ENCODE results near the gene U2SURP.
A peak's percentile ranks its signal among the peaks of the same experiment; 100 is the strongest.

The U2SURP gene

DNA sequence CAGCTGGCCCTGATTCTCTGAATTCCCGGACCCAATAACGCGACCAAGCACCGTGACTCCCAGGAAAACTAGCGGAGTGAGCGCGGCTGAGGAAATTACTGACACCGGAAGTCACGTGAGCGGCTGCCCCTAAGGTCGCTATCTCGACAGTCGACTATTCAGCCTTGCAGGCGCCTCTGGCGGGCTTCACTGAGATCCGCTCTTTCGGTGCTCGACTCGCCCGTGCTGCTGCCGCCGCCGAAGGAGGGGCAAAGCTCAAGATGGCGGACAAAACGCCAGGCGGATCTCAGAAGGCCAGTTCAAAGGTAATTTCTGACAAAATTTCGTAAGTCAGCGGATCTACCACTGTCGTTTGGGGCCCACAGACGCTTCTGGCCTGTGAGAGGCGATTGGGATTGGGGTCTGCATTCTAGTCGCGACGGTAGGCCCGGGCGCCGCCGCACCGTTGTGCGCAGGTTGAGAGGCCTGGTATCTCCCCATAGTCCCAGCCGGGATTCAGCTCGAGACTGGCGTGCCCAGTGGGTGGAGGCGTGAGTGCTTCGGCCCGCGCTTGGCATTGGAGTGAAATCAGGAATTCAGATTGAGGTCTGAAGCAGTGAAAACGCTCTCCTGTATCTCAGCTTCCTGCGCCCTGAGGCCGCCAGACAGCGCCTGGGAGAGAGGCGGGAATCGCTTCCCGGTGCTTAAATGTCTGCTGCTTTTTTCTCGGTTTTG lies at the start of gene U2SURP:
U2SURP (plus strand) TSS at position 202 of the 714 bp plus-strand sequence; CDS start at position 261, 59 bp downstream.
- DNase-seq (ENCODE audit: low read depth), result peak; percentile 100

DNA sequence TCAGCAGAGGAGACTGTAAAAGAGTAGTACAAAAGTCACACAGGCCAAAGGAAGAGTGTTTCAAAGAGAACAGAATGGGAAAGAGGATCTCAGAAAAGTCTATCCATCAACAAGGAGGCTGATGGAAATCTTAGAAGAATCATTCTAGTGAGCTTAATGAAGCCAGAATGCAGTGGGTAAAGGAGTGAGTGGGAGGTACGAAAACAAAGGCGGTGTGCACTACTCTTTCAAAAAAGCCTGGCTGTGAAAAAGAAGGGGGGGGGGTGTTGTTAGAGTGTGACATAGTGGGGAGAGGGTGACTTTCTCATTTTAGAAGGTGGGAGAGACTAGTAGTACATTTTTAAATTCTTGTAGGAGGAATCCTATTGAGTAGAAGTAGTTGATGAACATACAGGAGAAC lies 49.6 kb upstream of the U2SURP start:
- DNase-seq (ENCODE audit: low read depth), result no peak

DNA sequence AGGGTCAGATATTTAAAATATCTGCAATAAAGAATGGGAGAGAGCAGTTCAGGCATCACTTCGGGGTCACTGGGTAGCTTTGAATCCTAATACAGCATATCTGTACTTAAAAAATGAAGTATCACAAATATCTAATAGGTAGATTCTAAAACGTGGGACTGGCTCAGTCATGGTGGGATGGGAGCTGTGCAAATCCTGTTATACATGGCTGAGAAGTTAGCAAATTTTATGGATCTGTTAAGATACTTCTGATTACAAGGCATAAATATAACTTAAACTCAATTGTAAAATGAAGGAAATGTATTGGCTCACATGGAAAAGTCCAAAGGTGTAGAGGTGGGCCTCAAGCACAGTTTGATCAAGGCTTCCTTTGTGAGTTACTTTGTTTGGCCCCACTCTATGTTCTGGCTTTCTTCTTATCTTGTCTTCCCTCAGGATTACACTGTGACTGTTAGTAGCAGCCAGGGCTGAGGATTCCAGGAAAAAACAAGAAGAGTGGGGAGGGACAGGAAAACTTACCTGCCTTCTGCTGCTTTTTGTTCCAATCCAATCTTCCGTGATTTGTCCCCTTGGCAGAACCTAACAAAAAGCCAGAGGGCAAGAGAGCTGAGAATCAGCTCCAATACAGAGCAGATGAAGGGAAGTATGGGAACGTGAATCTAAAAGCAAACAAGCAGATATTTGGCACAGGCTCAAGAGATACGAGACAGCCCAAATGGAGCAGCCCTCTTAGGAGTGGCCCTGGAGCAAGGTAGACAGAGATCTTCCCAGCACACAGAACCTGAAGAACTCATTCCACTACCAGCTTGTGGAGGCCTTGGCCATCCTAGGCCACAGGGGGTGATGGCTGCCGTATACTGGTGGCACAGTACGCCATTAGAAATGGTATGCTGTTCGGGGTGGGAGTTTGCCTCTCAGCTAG lies 48.8 kb upstream of the U2SURP start:
- DNase-seq (ENCODE audit: low read depth), result no peak

DNA sequence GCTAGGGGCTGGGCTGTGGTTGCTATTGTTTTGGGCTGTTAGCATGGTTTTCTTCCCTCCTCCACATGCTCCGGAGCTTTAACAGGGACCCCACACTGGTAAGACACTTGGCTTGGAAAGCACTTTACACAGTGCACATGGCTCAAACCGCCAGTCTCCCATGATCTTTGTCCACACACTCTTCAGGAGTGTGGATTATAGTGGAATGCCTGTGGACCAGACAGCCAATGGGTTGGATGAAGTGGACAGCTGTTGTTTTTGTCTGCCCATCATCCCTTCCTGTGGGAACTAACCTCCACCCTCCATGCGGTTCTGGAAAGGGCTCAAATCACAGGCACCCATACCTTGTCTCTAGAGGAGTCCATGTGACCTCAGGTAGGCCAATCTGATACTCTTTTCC lies 47.9 kb upstream of the U2SURP start:
- no peak for DNase-seq (ENCODE audit: low read depth)

DNA sequence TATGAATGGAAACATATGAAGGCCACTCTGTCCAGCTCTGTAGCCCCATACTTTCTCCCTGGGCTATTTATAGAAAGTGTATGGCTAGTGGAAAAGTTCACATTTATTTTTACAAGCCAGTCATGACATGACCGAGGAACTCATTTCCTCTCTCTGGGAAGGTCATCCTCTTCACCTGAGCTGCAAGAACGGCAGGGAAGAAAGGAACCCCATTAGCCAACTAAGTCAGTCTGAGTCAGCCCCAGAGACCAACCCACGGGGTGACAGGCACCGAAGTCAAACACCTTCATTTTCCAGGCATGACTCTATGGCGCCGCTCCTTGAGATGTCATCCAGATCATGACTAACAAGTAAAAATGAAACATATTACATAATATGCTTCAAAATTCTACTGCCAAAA lies 42.7 kb upstream of the U2SURP start:
- peak; percentile 90 for DNase-seq (ENCODE audit: low read depth)

DNA sequence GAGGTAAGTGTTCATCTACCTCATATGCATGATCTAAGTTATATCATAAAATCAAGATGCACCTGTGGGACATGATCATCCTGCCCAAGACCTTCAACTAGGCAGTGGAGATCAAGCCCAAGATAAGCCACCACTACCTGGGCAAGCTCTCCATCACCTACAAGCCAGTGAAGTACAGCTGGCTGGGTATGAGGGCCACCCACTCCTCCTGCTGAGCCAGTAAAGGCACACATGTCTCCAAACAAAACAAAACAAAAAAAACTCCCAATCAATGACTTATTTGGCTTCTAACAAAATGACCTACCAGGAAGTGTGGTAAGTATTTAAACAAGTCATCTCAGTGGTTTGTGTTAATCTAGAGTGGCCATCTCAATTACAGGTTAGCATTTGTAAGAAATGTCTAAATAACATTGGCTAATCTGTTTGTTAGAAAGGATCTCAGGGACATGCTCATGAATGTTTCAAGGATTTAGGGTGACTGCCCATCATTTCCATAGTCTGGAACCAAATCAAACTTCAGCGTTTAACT lies 41.0 kb upstream of the U2SURP start:
- DNase-seq (ENCODE audit: low read depth), result no peak

DNA sequence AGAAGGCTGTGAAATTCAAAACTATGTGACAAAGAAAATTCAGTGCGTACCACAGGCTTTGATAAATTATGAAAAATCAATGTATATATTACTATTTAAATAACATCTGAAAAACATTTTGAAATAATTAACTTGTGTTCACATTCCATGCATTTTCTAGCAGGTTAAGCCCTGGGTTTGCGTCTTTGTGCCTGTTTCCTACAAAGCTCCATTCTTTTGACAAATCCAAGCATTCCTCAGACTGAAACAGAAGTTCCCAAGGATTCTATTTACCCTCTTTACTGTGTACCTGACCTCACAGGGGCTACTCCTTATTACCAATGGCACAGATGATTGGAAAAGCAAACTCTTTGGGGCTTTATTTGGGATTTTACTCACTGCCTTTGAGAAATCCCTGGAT lies 39.8 kb upstream of the U2SURP start:
- no peak for DNase-seq (ENCODE audit: low read depth)

DNA sequence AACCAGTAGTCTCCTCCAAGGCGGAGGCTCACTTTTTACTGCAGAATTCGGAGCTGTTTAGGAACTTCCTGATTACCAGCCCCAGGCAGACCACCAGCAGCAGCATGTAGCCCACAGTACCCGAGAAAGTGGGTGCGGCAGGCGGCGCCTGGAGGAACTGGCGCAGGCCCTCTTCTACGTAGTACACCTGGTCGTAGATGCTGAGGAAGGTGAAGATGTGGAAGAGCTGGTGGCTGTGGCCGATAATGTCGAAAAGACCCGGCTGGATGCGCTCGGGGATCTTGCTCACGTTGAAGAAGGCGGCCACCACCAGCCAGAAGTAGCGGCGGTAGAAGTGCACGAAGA lies 39.2 kb upstream of the U2SURP start:
- DNase-seq (ENCODE audit: low read depth), result no peak

DNA sequence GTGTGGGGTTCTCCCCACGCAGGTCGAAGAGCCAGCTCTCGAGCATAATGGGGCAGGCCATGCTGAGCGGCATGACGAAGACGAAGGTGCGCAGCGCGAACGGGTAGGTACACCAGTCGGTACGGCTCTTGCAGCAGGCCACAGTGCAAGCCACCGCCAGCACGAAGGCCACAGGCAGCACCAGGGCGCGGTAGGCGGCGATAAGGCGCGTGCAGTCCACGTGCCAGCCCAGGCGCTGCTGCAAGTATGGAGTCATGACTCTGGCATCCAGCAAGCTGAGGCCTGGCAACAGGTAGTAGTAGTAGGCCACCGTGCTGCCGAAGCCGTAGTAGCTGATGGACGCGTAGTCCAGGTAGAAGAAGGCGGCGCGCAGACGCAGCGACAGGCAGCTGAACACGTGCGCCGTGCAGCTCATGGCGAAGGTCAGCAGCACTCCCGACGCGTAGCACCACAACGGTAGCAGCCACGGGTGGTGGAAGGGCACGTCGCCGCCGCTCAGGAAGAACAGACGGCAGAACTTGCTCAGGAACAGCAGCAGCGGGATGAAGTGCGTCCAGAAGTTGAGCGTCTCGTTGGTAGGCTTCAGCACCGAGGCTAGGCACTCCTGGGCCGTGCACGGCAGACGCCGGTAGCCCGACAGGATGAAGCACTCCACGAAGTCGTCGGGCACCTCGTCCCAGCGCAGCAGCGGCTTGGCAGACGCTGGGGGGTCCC lies 38.7 kb upstream of the U2SURP start:
- DNase-seq (ENCODE audit: low read depth), result no peak

DNA sequence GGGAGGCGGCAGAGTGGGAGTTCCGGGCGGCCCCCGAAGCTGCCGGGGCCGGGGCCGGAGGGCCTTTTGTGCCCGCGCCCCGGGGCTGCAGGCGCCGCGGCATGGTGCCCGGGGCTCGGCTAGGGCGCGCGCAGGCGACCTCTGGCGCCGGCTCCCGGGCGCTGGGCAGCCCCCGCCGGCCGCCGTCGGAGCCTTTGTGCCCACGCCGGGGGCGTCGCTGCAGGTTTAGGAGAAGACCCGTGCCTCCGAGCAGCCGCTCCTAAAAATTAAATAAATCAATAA lies 38.2 kb upstream of the U2SURP start:
- DNase-seq (ENCODE audit: low read depth), result no peak

DNA sequence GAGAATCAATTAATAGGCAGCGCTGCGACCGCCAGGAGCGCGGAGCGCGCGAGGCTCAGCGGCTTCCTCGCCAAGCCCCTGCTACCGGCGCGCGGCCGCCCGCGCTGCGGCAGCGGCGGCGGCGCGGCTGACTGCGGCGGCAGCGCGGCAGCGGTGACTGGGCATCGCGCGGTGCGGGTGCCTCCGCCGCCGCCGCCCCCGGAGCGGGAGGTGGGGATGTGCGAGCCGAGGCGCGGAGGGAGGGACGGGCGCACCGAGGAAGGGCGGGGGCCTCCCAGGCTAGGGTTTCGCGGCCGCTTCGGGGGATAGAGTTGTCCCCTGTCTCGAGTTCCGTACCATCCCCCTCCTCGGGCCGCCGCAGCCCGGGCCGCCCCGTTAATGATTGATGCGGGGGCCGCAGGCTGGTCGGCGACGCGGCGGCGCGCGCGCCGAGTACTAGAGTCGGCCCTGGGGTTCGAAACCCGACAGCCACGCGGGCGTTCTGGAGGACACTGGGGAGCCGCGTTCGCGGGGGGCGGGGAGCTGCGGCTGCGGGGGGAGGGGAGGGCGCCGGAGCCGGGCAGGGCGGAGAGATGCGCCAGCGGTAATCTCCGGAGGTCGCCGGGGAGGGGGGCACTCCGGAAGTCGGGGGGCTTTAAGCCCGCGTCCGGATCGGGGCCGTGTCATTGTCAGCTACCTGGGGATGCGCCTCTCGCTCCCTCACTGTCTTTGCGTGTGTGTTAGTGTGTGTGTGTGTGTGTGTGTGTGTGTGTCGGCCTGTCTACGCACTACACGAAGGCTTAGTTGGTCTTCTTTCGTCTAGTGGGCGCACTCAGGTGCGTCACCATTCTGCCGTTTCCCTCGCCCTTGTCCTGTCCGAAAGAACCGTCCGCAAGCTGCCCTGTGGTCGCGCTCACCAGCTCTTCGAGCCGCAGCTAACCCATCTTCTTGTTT lies 37.6 kb upstream of the U2SURP start, which contains the start of gene PAQR9:
PAQR9 (minus strand) TSS at position 159 of the 933 bp plus-strand sequence. CDS start 338 bp downstream, outside the sequence.
- peak; percentile 52 for DNase-seq (ENCODE audit: low read depth)

DNA sequence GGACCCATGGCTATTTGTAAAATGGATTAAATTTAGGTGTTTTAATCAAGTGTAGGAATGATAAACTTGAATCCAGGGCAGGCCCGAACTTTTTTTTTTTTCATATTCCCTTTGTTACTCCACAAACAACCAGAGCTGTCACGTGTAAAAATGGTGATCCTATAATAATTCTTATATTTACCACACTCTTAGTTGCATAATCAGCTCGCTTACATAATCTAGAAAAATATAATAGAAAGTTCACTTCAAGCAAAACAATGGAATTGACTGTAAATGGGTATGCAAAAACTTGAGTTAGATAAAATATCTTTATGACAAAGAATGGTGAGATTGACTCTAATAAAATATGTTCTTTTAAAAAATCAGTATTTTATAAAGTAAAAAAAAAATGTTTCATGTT lies 35.8 kb upstream of the U2SURP start:
- no peak for DNase-seq (ENCODE audit: low read depth)

DNA sequence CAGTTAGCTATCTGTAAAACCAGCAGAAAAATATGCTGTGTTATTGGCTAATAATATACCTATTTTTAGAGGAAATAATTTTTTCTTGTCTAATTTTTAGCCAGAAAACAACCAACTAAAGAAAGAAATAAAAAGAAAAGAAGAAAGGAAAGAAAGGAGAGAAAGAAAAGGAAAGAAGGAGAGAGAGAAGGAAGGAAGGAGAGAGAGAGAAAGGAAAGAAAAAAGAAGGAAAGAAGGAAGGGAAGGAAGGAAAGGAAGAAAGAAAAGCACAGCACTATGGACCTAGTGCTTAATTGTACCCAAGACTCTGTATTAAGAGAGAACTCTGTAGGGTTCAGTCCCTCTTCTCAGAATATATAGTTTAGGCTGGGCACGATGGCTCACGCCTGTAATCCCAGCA lies 34.6 kb upstream of the U2SURP start:
- no peak for DNase-seq (ENCODE audit: low read depth)

DNA sequence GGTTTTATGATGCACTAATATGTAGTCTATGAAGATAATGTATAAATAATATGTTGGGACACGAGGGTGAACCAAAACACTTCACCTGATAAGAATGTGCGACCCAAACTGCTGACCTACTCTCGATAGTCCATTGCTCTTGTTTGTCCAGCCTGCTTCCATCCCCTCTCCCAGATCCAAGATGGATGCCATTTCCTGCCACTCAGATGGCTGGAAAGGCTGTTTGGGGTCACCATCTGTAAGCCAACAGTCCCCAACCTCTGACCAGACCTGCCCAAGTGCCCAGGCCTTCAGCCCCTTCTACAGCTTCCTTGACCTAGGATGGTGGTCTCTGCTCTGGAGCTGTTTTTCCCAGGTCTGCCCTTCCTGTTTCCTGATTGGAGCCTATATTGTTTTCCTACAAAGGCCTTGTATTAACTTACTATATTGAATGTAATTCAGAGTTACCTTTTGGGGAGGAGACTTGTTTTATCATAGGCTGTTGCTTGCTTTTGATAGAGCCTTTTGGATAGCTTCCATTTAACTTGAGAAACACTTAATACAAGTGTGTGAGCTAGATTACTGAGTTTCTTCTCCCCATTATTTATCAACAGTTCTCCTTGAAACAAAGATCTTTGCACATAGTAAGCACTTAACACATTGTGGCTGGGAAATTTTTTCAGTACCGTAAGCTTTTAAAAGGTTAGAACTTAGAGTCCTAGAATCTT lies 32.9 kb upstream of the U2SURP start:
- DNase-seq (ENCODE audit: low read depth), result no peak

DNA sequence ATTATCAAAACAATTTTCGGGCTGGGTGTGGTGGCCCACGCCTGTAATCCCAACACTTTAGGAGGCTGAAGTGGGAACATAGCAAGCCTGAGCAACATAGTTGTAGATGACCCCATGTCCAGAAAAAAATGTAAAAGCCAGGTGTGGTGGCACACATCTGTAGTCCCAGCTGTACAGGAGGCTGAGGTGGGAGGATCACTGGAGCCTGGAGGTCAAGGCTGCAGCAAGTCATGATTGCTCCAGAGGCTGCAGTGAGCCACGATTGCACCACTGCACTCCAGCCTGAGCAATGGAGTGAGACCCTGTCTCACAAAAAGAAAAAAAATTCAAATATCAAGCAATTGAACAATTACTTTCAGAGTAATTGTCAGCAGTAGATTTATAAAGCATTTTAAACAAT lies 29.9 kb upstream of the U2SURP start:
- DNase-seq (ENCODE audit: low read depth), result no peak

DNA sequence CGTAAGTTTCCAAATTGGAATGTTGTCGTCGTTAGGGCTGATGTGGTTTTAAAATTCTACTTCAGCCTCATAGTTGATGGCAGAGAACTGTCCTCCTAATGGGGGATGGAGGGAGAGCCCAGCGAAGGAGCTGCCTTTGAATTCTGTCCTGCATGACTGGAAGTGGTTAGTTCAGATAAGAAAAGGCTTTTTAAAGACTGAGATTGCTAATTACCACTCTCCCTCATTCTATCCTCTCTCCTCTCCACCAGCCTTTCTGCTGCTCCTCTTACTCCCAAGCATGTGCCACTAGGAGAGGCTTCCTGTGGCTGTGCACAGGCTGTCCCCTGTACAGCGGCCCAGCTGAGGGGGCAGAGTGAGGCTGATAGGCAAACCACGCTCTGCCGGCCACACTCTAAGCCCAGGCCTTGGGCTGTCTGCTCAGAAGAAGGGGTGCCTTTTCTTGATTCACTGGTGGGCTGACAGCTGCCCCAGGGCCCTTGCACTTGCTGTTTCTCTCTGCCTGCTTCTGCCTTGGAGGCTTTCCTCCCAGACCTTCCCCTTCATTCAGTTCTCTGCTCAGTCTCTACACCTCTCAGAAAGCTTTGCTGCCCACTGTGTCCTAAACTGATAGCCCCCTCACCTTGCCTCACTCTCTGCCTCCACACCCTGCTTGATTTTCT lies 29.1 kb upstream of the U2SURP start:
- DNase-seq (ENCODE audit: low read depth), result no peak

DNA sequence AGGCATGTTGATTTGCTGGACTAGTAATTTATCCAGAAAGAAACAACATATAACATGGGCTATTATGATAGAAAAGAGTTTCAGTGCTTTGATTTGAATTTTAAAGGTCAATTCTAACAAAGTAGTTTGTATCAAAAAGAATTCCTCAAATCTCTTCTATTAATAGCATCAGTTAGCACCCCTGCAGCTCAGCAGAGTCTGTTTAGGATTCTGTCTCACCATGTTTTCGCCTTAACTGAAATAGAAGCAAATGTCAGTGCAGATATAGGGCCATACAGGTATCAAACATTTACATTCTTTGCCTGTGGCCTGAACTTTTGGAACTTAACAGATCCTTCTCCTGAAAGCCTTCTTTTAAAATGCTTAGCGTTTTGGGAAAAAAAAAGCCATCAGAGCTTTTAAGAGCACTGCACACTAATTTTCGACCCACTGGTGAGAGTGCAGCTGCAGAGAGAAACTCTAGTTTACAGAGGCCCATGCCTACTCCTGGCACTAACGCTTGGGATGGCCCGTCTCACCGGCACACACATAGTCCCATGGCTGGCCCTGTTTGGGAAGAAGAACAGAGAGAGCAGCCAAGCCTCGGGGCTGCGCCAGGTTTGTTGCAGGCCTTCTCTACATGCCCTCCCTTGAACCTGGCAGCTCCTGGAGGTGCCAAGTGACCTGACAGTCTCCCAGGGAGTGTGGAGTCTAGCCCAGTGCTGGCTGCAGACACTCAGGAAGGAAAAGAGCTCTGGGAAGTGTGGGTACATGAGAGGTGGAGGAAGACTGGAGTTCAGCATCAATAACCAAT lies 28.0 kb upstream of the U2SURP start:
- no peak for DNase-seq (ENCODE audit: low read depth)

DNA sequence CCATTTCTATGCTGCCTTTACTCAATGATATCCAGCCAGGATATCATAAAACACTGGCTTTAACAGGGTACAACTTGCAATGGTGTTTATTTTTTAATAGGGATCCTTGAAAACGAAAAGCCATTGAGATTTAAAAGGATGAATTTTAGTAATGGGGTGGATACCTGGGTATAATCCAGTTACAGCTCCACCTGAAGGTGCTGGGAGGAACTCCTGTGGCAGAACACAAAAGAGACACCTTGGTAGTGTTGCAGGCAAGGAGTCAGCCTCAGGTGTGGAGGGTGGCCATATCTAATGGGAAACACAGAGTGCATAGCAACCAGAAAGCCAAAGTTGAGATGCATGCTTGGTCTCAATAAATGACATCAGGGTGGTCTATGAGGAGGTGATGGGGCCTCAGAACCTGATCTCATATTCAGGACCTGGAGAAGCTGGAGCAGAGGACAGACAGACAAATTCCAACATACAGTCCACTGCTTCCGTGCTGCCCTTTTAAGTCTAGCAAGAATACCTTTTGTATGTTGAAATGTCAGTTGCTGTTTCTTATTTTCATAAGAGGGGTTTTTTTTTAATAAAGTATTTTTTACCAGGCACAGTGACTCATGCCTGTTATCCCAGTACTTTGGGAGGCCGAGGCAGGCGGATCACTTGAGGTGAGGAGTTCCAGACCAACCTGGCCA lies 25.9 kb upstream of the U2SURP start:
- DNase-seq (ENCODE audit: low read depth), result no peak
